ENCODE results near the gene HJURP. TPM values are rescaled to one million over a fixed set of nuclear protein-coding genes. Genes with fewer than 3 reads are reported as not detected.

HJURP gene
- total RNA-seq, 1 experiment from 2014 or later, result 49.7 TPM

- TF ChIP-seq, protein P1, sequence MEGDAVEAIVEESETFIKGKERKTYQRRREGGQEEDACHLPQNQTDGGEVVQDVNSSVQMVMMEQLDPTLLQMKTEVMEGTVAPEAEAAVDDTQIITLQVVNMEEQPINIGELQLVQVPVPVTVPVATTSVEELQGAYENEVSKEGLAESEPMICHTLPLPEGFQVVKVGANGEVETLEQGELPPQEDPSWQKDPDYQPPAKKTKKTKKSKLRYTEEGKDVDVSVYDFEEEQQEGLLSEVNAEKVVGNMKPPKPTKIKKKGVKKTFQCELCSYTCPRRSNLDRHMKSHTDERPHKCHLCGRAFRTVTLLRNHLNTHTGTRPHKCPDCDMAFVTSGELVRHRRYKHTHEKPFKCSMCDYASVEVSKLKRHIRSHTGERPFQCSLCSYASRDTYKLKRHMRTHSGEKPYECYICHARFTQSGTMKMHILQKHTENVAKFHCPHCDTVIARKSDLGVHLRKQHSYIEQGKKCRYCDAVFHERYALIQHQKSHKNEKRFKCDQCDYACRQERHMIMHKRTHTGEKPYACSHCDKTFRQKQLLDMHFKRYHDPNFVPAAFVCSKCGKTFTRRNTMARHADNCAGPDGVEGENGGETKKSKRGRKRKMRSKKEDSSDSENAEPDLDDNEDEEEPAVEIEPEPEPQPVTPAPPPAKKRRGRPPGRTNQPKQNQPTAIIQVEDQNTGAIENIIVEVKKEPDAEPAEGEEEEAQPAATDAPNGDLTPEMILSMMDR (conservative IDR thresholded peaks at IDR 0.05), result no peak
- Histone ChIP-seq H2BK20ac (ENCODE audit: low read depth, low read length, poor library complexity, severe bottlenecking) (no peak overlapping the region), H2BK120ac (ENCODE audit: low read depth, low read length, poor library complexity, severe bottlenecking) (no peak overlapping the region), H3K27me3 (ENCODE audit: insufficient read depth, low read length) (no peaks in the 10 kb centered on the region), H2BK15ac (ENCODE audit: low read depth, low read length) (no peak overlapping the region), H3K23ac (ENCODE audit: insufficient read length, low read depth, low read length) (no peak overlapping the region), H3K79me1 (ENCODE audit: insufficient read depth, low read depth, low read length, poor library complexity, severe bottlenecking) (peaks cover 13% of the 10 kb centered on the region), H3K9ac (ENCODE audit: extremely low read depth, insufficient read length, low read length) (no peak overlapping the region), H3K56ac (ENCODE audit: insufficient read length, low read depth, low read length) (no peak overlapping the region), H2BK12ac (ENCODE audit: insufficient read length, low read depth, low read length) (no peak overlapping the region), H3K4me1 (ENCODE audit: insufficient read depth, low read length) (no peaks in the 10 kb centered on the region), H3K4me2 (ENCODE audit: insufficient read depth, insufficient read length, low read length) (no peak overlapping the region), H4K8ac (replicated peaks; ENCODE audit: insufficient read length, low read depth, low read length) (no peak overlapping the region), H3K79me2 (ENCODE audit: insufficient read depth, low read length) (peaks cover 24% of the 10 kb centered on the region; the same call in 1 of the 2 replicates), H3K9me3 (ENCODE audit: control insufficient read depth, low read depth, low read length) (no peaks in the 10 kb centered on the region), H4K20me1 (ENCODE audit: control insufficient read depth, insufficient read depth, insufficient read length) (peaks cover 4% of the 10 kb centered on the region), H3K27ac (ENCODE audit: insufficient read length, low read depth, low read length) (no peak overlapping the region), H3K14ac (ENCODE audit: insufficient read depth, low read length) (no peak overlapping the region; the same call in 1 of the 2 replicates), H4K5ac (ENCODE audit: insufficient read length, low read depth, low read length) (no peak overlapping the region), H3K4ac (ENCODE audit: low read depth, low read length) (no peak overlapping the region), H3T11ph (ENCODE audit: low read length) (no peak overlapping the region), H3K23me2 (ENCODE audit: insufficient read length, low read depth, low read length, poor library complexity, severe bottlenecking) (no peaks in the 10 kb centered on the region), H3K18ac (ENCODE audit: insufficient read length, low read depth, low read length) (no peak overlapping the region), H2AK5ac (ENCODE audit: insufficient read length, low read length) (no peak overlapping the region), H4K91ac (ENCODE audit: insufficient read length, low read depth, low read length) (no peak overlapping the region), H2BK5ac (ENCODE audit: insufficient read length, low read length) (no peak overlapping the region), H2AFZ (ENCODE audit: low read length) (no peak overlapping the region)
- no CpG with 5 or more reads among the region's 10 CpGs for WGBS (ENCODE audit: extremely low coverage, insufficient read length, low lambda C conversion rate)
- Mint-ChIP-seq H3K9me3 (no peaks in the 10 kb centered on the region), H3K36me3 (ENCODE audit: insufficient read depth in 1 of 3, low read depth in 3 of 3) (peaks cover 85 to 100% (median 100%) of the 10 kb centered on the region in 3 experiments), H3K4me1 (peaks cover 18 to 19% of the 10 kb centered on the region in 2 experiments), H3K27me3 (ENCODE audit: low read depth) (no peaks in the 10 kb centered on the region), H3K27ac (peak overlapping the region in 1 of 3 experiments; percentile 64; a peak in 3 of 7 replicates), H3K4me3 (no peak overlapping the region)
- no peak for DNase-seq
Measured at GRCh38 chr2:233839447-233839820, 14.9 kb downstream of the HJURP start.

All from H9 (cell line).